ENCODE data around the gene VPS13A. TPM values are rescaled to one million over a fixed set of nuclear protein-coding genes. Genes with fewer than 3 reads are reported as not detected.

Gene VPS13A
- polyA plus RNA-seq, 1 donor from 2014 or later, result 20.6 TPM

GRCh38 chr9:77305622-77306400, 128.5 kb downstream of the VPS13A start:
- Histone ChIP-seq H3K9ac (ENCODE audit: low read length) (no peak overlapping the region), H3K36me3 (ENCODE audit: insufficient read depth, low read length) (no peaks in the 10 kb centered on the region), H4K20me1 (ENCODE audit: insufficient read depth) (no peaks in the 10 kb centered on the region), H3K79me2 (replicated peaks; ENCODE audit: insufficient read depth, low read length) (no peaks in the 10 kb centered on the region), H3F3A (ENCODE audit: insufficient read depth, low read length, poor library complexity, severe bottlenecking) (no peaks in the 10 kb centered on the region), H2AFZ (ENCODE audit: low read depth, low read length) (no peak overlapping the region), H3K27me3 (ENCODE audit: insufficient read depth, low read depth, low read length) (no peaks in the 10 kb centered on the region), H3K9me3 (ENCODE audit: low read length) (no peaks in the 10 kb centered on the region), H3K9me2 (ENCODE audit: insufficient read depth, low read length) (no peaks in the 10 kb centered on the region), H3K27ac (ENCODE audit: low read length) (no peak overlapping the region), H3K4me2 (ENCODE audit: low read length) (no peak overlapping the region), H3K4me3 (ENCODE audit: low read length) (no peak overlapping the region)
- TF ChIP-seq SMC3 (conservative IDR thresholded peaks at IDR 0.05; ENCODE audit: poor library complexity) (no peak), RAD21 (conservative IDR thresholded peaks at IDR 0.05) (no peak), MXI1 (conservative IDR thresholded peaks at IDR 0.05; ENCODE audit: poor library complexity, severe bottlenecking) (no peak), POLR2AphosphoS5 (IDR thresholded peaks at IDR 0.05) (no peak), EZH2 (IDR thresholded peaks at IDR 0.05; ENCODE audit: borderline replicate concordance, insufficient read depth, low read length, poor library complexity, severe bottlenecking) (no peak), EP300 (conservative IDR thresholded peaks at IDR 0.05; ENCODE audit: poor library complexity, severe bottlenecking) (no peak), TAF1 (IDR thresholded peaks at IDR 0.05; ENCODE audit: low read depth) (no peak)
- TF ChIP-seq, protein P1, sequence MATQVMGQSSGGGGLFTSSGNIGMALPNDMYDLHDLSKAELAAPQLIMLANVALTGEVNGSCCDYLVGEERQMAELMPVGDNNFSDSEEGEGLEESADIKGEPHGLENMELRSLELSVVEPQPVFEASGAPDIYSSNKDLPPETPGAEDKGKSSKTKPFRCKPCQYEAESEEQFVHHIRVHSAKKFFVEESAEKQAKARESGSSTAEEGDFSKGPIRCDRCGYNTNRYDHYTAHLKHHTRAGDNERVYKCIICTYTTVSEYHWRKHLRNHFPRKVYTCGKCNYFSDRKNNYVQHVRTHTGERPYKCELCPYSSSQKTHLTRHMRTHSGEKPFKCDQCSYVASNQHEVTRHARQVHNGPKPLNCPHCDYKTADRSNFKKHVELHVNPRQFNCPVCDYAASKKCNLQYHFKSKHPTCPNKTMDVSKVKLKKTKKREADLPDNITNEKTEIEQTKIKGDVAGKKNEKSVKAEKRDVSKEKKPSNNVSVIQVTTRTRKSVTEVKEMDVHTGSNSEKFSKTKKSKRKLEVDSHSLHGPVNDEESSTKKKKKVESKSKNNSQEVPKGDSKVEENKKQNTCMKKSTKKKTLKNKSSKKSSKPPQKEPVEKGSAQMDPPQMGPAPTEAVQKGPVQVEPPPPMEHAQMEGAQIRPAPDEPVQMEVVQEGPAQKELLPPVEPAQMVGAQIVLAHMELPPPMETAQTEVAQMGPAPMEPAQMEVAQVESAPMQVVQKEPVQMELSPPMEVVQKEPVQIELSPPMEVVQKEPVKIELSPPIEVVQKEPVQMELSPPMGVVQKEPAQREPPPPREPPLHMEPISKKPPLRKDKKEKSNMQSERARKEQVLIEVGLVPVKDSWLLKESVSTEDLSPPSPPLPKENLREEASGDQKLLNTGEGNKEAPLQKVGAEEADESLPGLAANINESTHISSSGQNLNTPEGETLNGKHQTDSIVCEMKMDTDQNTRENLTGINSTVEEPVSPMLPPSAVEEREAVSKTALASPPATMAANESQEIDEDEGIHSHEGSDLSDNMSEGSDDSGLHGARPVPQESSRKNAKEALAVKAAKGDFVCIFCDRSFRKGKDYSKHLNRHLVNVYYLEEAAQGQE (IDR thresholded peaks at IDR 0.05; ENCODE audit: borderline replicate concordance), result no peak
- TF ChIP-seq, protein P2, sequence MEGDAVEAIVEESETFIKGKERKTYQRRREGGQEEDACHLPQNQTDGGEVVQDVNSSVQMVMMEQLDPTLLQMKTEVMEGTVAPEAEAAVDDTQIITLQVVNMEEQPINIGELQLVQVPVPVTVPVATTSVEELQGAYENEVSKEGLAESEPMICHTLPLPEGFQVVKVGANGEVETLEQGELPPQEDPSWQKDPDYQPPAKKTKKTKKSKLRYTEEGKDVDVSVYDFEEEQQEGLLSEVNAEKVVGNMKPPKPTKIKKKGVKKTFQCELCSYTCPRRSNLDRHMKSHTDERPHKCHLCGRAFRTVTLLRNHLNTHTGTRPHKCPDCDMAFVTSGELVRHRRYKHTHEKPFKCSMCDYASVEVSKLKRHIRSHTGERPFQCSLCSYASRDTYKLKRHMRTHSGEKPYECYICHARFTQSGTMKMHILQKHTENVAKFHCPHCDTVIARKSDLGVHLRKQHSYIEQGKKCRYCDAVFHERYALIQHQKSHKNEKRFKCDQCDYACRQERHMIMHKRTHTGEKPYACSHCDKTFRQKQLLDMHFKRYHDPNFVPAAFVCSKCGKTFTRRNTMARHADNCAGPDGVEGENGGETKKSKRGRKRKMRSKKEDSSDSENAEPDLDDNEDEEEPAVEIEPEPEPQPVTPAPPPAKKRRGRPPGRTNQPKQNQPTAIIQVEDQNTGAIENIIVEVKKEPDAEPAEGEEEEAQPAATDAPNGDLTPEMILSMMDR (IDR thresholded peaks at IDR 0.05; ENCODE audit: poor library complexity, severe bottlenecking), result no peak

DNA sequence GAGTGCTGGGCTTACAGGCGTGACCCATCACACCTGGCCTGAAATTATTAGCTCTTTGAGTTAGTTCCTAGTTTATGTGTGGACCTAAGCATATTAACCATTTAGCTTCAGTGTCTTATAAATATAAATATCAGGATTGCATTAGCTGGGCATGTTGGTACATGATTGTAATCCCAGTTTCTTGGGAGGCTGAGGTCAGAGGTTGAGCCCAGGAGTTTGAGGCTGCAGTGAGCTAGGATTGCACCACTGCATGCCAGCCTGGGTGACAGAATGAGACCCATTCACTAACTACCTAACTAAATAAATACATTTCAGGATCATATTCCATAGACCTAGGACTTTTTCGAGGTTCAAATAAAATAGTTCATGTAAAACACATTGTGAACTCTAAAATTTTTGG, 129.8 kb downstream of the VPS13A start:
- Histone ChIP-seq H2AFZ (ENCODE audit: low read depth, low read length) (no peak overlapping the region), H3K27me3 (ENCODE audit: insufficient read depth, low read depth, low read length) (no peaks in the 10 kb centered on the region), H3K27ac (ENCODE audit: low read length) (no peak overlapping the region), H3K9me2 (ENCODE audit: insufficient read depth, low read length) (no peaks in the 10 kb centered on the region), H3K9ac (ENCODE audit: low read length) (no peak overlapping the region), H3K4me2 (ENCODE audit: low read length) (no peak overlapping the region), H3F3A (ENCODE audit: insufficient read depth, low read length, poor library complexity, severe bottlenecking) (no peaks in the 10 kb centered on the region), H4K20me1 (ENCODE audit: insufficient read depth) (no peaks in the 10 kb centered on the region), H3K9me3 (ENCODE audit: low read length) (no peaks in the 10 kb centered on the region), H3K79me2 (replicated peaks; ENCODE audit: insufficient read depth, low read length) (no peaks in the 10 kb centered on the region), H3K4me3 (ENCODE audit: low read length) (no peak overlapping the region), H3K36me3 (ENCODE audit: insufficient read depth, low read length) (no peaks in the 10 kb centered on the region)
- no peak for TF ChIP-seq SMC3 (conservative IDR thresholded peaks at IDR 0.05; ENCODE audit: poor library complexity)
- no peak for TF ChIP-seq MXI1 (conservative IDR thresholded peaks at IDR 0.05; ENCODE audit: poor library complexity, severe bottlenecking)
- TF ChIP-seq TAF1 (IDR thresholded peaks at IDR 0.05; ENCODE audit: low read depth), result no peak
- no peak for TF ChIP-seq RAD21 (conservative IDR thresholded peaks at IDR 0.05)
- TF ChIP-seq, protein P1 (IDR thresholded peaks at IDR 0.05; ENCODE audit: borderline replicate concordance), result no peak
- TF ChIP-seq POLR2AphosphoS5 (IDR thresholded peaks at IDR 0.05), result no peak
- TF ChIP-seq, protein P2 (IDR thresholded peaks at IDR 0.05; ENCODE audit: poor library complexity, severe bottlenecking), result no peak
- TF ChIP-seq EZH2 (IDR thresholded peaks at IDR 0.05; ENCODE audit: borderline replicate concordance, insufficient read depth, low read length, poor library complexity, severe bottlenecking), result no peak
- no peak for TF ChIP-seq EP300 (conservative IDR thresholded peaks at IDR 0.05; ENCODE audit: poor library complexity, severe bottlenecking)

Data from neural cell (in vitro differentiated cells).